GM20431 (cell line): ENCODE results near the gene EHD1.

Experiments
- in situ Hi-C: fragments of 300-500 bp; cut with MseI, MboI; formaldehyde crosslinking; loops from one replicate; pipeline ENCODE4 v1.15.0; 2020; ENCODE audit warnings: low sequenced_read_pairs; ENCODE audit not compliant: unreplicated experiment

EHD1 gene

GRCh38 chr11:64892411-64892831 lies 14.0 kb upstream of the EHD1 start:
- in situ Hi-C loops, result loop anchor here (10.0 kb wide), 1 partner anchor 48 kb away; the partner anchor contains the start of gene CDC42BPG

- in situ Hi-C loops, result loop anchor here (10.0 kb wide), 1 partner anchor 47 kb away; the partner anchor contains the start of gene CDC42BPG
These were observed 13.5 kb upstream of the EHD1 start for GRCh38 chr11:64891880-64892279.

GRCh38 chr11:64891215-64891848 lies 12.9 kb upstream of the EHD1 start:
- in situ Hi-C loops, result loop anchor here (10.0 kb wide), 1 partner anchor 47 kb away; the partner anchor contains the start of gene CDC42BPG

- in situ Hi-C loops, result loop anchor here (10.0 kb wide), 1 partner anchor 46 kb away; the partner anchor contains the start of gene CDC42BPG
These were observed 12.1 kb upstream of the EHD1 start for GRCh38 chr11:64890522-64890939.

- in situ Hi-C loops, result no loop called here
These were observed 10.5 kb upstream of the EHD1 start for GRCh38 chr11:64888729-64889511.

- in situ Hi-C loops, result no loop called here
These were observed 9.9 kb upstream of the EHD1 start for GRCh38 chr11:64888406-64888728.

GRCh38 chr11:64887757-64888405 lies 9.5 kb upstream of the EHD1 start:
- in situ Hi-C loops, result no loop called here

- in situ Hi-C loops, result no loop called here
These were observed 8.9 kb upstream of the EHD1 start for GRCh38 chr11:64887234-64887756.

GRCh38 chr11:64885367-64886286 lies 7.2 kb upstream of the EHD1 start:
- in situ Hi-C loops, result no loop called here

GRCh38 chr11:64884019-64884418 lies 5.6 kb upstream of the EHD1 start:
- in situ Hi-C loops, result no loop called here

GRCh38 chr11:64883575-64883974 lies 5.2 kb upstream of the EHD1 start:
- in situ Hi-C loops, result no loop called here

- in situ Hi-C loops, result no loop called here
These were observed 3.8 kb upstream of the EHD1 start for GRCh38 chr11:64882243-64882642.

GRCh38 chr11:64881476-64881875 lies 3.1 kb upstream of the EHD1 start:
- in situ Hi-C loops, result no loop called here

GRCh38 chr11:64880240-64881001 lies 2.0 kb upstream of the EHD1 start:
- in situ Hi-C loops, result no loop called here

GRCh38 chr11:64879244-64879900 lies 951 bp upstream of the EHD1 start:
- in situ Hi-C loops, result no loop called here

- in situ Hi-C loops, result no loop called here
These were observed 263 bp downstream of the EHD1 start for GRCh38 chr11:64878223-64878493.

GRCh38 chr11:64877390-64878222 lies 815 bp downstream of the EHD1 start:
- in situ Hi-C loops, result no loop called here

GRCh38 chr11:64876835-64877341 lies 1.5 kb downstream of the EHD1 start:
- in situ Hi-C loops, result no loop called here
